Adipose tissue (tissue), 3 donors: ENCODE results near the gene NR0B2. TPM values are rescaled to one million over a fixed set of nuclear protein-coding genes. Genes with fewer than 3 reads are reported as not detected.
"Not testable (repeated sequence)": the region's sequence is repeated elsewhere in the genome, so short reads cannot be mapped to it uniquely, and the experiment has no call there.

Source experiments
- H3K27ac ChIP-seq: one replicate; pipeline ENCODE4 v1.5.1; 2013; ENCODE audit warnings: low read depth, low read length
- WGBS, 3 donors: extraction: QIAGEN DNeasy Blood & Tissue Kit; methylation state at CpG; one replicate each; pipeline ENCODE4 v1.1.7; 2013; 5-methylcytosine and 5-hydroxymethylcytosine counted together
- polyA plus RNA-seq, 3 donors: library from polyadenylated mRNA; stranded (reverse); fragments of 200-250 nt; gene quantifications; one replicate each; pipeline ENCODE4 v1.2.3, GENCODE V29; 2013
- donor health status: healthy with polysubstance abuse.
- donor health status: Bipolar disorder and iron deficiency.
- donor health status: healthy.

Gene NR0B2
- polyA plus RNA-seq, 3 donors = 4.0 to 16.3 TPM; not detected in 1

DNA sequence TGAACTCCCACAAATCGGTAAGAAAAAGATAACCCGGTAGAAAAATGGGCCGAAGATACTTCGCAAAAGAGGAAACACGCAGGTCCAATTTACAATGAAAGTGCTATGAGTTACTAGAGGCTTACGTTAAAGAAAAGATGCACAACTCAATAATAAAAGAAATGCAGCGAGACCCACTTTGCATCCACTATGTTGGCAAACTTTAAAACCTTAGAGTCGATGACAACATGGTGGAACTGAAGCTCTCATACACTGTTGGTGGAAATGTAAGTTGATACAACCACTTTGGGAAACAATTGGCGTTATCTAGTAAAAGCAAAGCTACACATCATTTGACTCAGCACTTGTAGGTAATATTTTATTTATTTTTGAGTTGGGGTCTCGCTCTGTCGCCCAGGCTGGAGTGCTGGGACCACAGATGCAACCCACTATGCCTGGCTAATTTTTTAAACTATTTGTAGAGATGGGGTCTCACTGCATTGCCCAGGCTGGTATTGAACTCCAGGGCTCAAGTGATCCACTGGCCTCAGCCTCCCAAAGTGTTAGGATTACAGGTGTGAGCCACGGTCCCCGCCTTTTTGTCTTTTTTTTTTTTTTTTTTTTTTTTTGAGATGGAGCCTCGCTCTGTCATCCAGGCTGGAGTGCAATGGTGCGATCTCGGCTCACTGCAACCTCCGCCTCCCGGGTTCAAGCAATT, 12.8 kb downstream of the NR0B2 start:
- no peak overlapping the region for H3K27ac ChIP-seq
- 50 to 68% (median 54%) methylated on average over 13 to 17 of the region's 18 CpGs for WGBS, 3 donors

DNA sequence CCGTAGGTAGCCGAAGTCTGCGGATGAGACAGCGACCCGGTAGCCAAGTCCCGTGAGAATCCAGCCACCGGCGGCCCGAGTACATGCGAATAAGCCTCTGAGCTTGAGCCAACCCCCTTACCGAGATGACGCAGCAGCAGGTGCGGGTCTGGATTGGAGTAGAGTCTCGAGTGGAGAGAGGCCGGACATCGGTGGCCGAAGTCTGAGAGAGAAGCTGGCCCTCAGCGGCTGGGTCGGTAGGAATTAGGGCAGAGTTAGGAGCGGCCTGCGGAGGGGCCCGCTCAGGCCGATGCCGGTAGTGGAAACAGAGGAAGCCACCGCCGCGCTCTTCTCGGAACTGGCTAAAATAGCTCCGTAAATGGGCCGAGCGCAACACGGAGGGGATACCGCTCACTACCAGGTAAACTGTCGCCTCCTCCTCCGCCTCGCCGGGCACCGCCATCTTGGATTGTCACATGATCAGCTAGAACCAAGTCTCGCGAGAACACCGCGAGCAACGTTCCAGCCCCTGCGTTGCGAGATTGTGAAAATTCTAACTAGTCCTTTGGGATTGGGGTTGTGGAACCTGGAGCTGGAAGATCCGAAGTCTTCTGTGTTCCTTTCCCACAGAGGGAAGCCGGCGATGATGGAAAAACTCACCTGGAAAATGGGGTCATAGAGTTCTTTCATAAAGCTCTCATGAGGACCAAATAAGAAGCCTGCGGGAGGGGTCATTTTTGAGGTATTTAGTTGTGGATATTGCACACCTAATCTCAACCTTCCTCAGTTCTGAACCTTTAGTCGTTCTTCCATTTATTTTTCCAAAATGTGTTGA, 13.6 kb downstream of the NR0B2 start, which contains the start of gene GPATCH3:
GPATCH3 (minus strand) TSS at position 467 of the 814 bp plus-strand sequence; CDS start at position 442, 25 bp downstream.
- 0% methylated on average over 50 of the region's 50 CpGs for WGBS, 3 donors
- H3K27ac ChIP-seq = peak within 1 kb of the TSS; percentile 51

DNA sequence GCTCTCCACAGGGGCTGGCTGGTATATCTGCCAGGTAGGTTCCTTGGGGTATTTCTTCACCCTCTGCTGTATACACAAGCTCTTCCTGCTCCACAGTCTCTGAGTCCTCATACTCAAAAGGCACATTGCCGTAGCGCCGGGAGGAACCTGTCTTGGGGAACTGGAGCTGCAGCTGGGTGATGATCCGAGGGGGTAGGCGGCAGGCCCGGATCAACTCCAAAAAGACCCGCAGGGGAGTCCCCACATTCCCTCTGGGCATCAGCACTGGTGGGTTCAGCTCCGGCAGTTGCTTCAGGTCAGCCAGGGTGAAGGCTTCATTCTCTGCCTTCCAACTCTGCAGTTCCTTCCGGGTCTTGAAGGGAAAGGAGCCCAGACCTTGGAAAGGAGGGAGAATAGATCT, 16.4 kb downstream of the NR0B2 start:
- H3K27ac ChIP-seq = no peak overlapping the region
- 91 to 94% (median 93%) methylated on average over 9 of the region's 9 CpGs for WGBS, 3 donors

DNA sequence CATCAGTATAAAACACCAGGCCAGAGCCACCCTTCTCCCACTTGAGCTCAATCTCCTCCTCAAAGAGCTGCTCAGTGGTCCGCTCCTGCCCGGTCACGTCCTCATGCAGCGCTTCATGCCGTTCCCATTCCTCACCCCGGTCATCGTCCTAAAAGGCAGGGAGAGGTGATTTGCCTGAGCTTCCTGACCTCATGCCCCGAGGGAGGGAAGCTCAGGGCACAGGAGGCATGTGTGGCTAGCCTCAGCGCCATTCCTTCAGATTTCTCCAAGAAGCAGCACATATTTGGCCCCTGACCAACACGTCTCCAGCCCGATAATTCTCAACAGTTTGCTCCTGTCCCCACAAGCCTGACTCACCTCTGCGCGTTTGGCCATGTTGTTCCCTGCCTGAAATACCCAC, 19.5 kb downstream of the NR0B2 start:
- H3K27ac ChIP-seq = no peak overlapping the region
- WGBS, 3 donors = 92 to 95% (median 92%) methylated on average over 13 of the region's 13 CpGs

DNA sequence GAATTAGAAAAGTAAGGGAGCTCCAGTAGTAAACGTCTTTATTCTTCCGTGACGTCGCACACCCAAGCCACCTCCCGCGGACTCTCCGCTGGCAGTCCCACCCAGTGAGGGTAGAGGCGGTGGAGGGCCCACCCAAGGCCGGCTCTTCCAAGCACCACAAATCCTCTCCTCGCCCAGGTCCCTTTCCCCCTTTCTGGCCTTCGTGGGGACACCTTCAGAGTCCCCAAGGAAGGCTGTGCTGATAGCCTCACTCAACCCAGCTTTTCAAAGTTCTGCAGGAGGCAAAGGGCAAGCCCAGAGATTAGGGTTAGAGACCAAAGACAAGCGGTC, 23.3 kb downstream of the NR0B2 start:
- H3K27ac ChIP-seq = peak overlapping the region; percentile 26
- 0 to 3% (median 3%) methylated on average over 12 of the region's 12 CpGs for WGBS, 3 donors

DNA sequence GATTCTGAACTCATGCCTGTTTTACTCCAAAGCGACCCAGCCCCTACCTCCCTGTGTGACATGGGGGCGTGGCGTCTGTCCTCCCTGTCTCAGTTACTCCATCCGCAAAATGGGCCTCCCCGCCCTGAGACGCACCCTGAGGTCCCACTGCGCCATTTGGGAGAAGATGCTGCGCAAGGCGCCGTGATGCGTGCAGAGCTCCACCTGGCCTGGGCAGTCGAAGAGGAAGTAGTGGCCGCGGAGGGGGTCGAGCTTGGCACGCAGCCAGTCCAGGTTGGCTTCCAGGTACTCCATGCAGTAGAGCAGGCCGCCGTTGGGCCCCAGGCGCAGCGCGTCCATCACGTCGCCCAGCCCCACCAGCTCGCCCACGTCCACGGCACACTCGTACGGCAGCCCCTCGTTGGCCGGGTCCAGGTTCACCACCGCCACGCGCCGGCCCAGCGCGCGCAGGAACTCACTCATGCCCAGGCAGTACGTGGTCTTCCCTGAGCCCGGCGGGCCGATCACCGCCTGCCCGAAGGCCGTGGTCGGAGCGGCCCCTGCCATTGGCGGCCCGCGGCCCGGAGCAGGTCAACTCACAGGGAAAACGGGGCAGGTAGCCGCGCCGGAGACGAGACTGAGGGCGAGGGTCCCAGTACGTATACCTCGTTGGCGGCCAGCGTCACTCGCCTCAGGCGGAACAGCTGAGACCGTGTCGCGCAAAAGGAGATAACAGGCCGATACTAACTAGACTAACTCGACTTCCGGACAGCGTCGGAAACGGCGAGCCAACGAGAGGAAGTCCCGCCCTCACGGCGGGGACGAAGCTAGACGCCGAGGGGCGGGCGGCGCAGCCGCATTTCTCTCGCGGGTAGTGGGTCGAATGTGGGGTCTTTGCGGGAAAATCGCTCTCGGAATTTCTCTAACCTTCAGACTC, 24.0 kb downstream of the NR0B2 start, which contains the start of gene GPN2:
GPN2 (minus strand) TSS at position 733 of the 916 bp plus-strand sequence; CDS start at position 546, 187 bp downstream.
- peak within 1 kb of the TSS; percentile 88 for H3K27ac ChIP-seq
- WGBS, 3 donors = 1% methylated on average over 78 to 89 of the region's 89 CpGs

DNA sequence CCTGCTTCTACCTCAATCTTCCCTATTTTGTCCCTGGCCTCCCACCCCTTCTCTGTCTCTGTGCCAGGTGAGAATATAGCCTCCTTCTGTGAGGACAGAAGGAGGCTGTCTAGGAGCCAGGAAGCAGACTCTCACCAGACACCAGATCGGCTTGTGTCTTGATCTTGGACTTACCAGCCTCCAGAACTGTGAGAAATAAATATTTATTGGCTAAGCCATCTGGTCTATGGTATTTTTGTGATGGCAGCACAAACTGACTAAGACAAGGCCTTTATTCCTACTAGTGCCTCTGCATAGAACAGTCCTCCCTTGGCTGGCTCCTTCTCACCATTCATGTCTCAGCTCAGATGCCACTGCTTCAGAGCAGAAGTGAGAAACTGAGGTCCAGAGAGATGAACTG, 25.5 kb downstream of the NR0B2 start:
- 91 to 100% (median 100%) methylated on average over 1 of the region's 1 CpG for WGBS, 3 donors

DNA sequence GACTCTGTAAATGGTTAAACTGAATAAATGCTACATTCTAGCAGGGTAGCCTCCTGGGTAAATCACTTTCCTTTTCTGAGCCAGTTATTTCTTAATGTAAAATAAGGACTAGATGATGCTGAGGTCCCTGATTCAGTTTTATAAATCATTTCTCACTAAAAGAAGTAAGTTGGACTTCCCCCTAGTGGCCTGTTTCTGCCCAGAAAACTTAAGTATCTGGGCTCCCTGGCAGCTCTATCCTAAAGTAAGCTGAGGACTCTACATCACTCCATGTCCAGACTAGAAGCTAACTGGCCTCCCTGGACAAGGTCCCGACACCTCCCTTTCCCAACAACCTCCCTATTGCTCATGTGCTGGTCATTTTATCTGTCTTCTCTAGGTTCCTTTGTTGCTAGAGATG, 26.6 kb downstream of the NR0B2 start:
- WGBS, 3 donors = 62 to 79% (median 74%) methylated on average over 1 of the region's 1 CpG
- no peak overlapping the region for H3K27ac ChIP-seq

More for the DNA sequence above, 25.5 kb downstream of the NR0B2 start:
- no peak overlapping the region for H3K27ac ChIP-seq

DNA sequence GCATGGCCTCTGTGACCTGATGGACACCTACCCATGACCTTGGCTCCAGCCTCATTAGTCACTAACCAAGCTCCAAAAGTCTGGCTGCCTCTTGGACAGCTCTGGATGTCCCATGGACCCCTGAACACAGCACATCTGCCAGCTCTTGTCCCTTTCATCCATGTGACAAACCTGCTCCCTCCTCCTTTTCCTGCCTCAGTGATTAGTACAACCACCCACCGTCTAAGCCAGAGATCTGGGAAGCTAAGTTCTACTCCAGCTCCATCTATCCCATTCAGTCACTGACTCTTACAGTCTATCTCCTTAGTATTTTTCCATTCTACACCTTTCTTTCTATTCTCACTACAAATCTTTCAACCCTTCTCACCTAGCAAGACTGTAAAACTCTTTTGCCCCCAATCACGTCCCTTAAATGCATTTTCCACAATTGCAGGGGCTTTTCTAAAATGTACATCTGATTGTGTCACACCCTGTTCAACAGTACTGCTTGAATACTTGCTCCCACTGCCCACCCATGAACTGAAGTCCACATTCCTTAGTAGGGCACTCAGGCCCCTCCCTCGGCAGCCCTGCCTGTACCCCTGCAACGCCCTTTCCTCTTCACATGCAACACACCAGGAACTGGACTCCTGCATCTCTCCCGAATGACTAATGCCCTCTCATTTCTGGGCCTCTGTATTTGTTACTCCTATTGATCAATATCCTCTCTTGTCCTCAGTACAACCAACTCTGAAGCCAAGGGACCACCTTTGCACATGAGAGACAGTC, 30.9 kb downstream of the NR0B2 start:
- 86 to 91% (median 88%) methylated on average over 5 of the region's 5 CpGs for WGBS, 3 donors
- H3K27ac ChIP-seq = no peak overlapping the region

DNA sequence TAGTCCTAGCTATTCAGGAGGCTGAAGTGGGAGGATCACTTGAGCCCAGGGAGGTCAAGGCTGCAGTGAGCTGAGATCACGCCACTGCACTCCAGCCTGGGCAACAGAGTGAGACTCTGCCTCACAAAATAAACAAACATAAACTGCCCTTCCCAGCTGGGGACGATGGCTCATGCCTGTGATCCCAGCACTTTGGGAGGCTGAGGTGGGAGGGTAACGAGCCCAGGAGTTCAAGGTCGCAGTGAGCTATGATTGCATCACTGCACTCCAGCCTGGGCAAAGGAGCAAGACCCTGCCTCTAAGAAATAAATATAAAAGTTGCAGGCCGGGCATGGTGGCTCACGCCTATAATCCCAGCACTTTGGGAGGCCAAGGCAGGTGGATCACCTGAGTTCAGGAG, 32.2 kb downstream of the NR0B2 start:
- WGBS, 3 donors = 80 to 90% (median 87%) methylated on average over 6 of the region's 6 CpGs
- not testable (repeated sequence) for H3K27ac ChIP-seq

DNA sequence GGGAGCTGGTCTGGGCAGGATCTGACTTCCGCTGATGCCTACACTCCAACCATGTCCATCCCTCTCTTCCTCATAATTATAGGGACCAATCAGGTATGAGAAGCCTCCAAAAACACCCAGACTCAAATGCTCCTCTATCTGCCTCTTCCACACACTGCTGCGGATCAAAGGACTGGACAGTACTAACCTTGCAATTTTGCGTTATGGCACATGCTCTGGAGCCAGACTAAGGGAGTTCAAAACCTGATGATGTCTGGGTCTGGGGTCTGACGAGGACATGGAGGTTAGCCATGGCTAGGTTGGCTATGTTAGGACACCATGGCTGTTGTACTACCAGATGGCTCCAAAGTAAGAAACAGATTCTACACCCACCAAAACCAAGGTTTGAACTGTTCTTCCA, 34.0 kb downstream of the NR0B2 start:
- no peak overlapping the region for H3K27ac ChIP-seq
- 91 to 95% (median 93%) methylated on average over 4 of the region's 4 CpGs for WGBS, 3 donors

DNA sequence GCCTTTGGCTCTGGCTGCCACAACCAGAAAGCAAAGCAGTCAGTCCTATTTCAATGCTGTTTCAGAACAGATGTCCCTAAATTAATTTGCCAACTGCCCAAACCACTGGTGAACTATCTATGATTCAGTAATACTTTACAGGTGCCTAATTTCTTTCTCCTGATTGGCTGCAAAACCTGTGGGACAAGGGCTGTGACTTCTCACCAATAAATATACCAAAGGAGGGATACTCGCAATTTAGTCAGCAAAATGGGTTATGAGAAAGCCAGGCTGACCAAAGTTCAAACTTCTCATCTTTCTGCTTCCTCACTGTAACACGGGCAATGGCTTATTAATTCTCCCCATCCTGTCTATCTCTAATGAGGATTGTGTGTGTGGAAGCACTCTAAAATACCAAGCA, 36.4 kb downstream of the NR0B2 start:
- H3K27ac ChIP-seq = no peak overlapping the region
- WGBS, 3 donors = 62 to 79% (median 72%) methylated on average over 2 of the region's 2 CpGs

DNA sequence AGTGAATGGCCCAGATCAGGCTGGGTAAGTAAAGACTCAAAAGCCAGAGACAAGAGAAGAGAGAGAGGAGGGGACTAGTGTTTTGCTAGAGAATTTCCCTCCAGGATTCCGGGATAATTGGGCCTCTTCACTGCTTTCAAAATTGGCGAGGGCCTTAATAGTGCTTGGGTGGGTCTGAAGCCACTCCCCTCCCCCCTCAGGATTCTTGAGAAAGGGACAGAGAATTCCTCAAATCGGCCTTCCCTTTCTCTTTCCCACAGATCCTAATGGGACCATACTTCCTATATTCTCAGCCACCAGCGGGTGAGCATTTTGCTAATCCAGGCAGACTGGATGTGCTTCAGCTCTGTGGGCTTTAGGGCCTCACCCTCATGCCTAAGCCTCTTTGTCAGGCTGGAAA, 38.9 kb downstream of the NR0B2 start:
- H3K27ac ChIP-seq = no peak overlapping the region
- WGBS, 3 donors = 65 to 79% (median 75%) methylated on average over 4 of the region's 4 CpGs

DNA sequence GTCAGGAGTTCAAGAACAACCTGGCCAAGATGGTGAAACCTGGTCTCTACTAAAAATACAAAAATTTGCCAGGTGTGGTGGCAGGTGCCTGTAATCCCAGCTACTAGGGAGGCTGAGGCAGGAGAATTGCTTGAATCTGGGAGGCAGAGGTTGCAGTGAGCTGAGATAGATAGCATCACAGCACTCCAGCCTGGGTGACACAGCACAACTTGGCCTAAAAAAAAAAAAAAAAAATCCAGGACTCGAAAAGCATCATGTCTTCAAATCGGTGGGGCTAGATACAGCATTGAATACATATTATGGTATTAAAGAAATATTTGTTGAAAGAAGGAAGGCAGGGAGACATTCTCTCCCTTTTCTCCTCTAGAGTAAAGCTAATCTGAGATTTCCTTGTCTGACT, 40.7 kb downstream of the NR0B2 start:
- not testable (repeated sequence) for H3K27ac ChIP-seq
- WGBS, 3 donors = 65 to 77% (median 68%) methylated on average over 2 of the region's 2 CpGs

DNA sequence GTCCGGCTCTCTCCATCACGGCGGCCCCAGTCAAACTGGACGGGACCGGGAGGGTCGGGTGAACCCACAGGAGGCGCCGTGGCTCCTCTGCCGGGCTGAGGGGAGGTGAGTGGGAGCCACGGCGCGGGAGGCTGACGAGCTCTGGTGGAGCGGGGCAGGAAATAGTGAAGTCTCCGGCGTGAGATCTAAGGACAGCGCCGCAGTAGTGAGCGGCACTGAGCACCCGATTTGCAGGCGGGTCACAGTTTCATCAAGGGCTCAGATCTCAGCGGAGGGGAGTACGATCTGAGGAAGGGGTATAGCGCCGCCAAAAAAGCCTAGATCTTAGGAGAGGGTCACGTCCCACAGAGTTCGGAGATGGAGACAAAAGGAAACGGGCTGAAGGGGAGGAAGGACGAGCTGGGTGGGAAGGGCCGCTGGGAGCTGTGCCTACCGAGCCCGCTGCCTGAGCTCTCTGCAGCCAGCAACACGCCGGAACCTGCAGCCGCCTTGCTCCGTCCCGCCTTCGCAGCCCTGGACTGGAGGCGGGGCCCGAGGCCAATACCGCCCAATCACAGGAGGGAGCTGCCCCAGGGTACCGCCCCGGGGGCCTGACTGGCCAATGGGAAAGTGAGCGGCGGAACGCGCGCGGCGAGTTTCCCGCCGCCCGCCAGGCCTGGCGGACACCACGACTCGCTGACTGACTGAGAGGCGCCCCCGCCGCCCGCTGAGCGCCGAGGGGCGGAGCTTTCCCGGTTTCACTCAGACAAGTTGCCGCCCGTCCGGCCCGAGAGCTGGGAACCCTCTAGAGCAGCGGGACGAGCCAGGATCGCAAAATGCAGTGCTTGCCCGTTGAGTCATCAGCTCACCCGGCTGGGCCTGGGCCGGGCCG, 48.9 kb downstream of the NR0B2 start:
- WGBS, 3 donors = 0 to 1% (median 0%) methylated on average over 71 to 75 of the region's 75 CpGs
- peak overlapping the region; percentile 90 for H3K27ac ChIP-seq

DNA sequence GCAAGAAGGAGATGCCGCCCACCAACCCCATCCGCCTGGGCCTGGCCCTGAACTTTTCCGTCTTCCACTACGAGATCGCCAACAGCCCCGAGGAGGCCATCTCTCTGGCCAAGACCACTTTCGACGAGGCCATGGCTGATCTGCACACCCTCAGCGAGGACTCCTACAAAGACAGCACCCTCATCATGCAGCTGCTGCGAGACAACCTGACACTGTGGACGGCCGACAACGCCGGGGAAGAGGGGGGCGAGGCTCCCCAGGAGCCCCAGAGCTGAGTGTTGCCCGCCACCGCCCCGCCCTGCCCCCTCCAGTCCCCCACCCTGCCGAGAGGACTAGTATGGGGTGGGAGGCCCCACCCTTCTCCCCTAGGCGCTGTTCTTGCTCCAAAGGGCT, 50.1 kb downstream of the NR0B2 start:
- no peak overlapping the region for H3K27ac ChIP-seq
- 69 to 70% (median 69%) methylated on average over 15 to 20 of the region's 20 CpGs for whole genome bisulfite sequencing, 3 donors
